ENCODE data around the gene NYAP1.
A peak's percentile ranks its signal among the peaks of the same experiment; 100 is the strongest.

The NYAP1 gene

DNA sequence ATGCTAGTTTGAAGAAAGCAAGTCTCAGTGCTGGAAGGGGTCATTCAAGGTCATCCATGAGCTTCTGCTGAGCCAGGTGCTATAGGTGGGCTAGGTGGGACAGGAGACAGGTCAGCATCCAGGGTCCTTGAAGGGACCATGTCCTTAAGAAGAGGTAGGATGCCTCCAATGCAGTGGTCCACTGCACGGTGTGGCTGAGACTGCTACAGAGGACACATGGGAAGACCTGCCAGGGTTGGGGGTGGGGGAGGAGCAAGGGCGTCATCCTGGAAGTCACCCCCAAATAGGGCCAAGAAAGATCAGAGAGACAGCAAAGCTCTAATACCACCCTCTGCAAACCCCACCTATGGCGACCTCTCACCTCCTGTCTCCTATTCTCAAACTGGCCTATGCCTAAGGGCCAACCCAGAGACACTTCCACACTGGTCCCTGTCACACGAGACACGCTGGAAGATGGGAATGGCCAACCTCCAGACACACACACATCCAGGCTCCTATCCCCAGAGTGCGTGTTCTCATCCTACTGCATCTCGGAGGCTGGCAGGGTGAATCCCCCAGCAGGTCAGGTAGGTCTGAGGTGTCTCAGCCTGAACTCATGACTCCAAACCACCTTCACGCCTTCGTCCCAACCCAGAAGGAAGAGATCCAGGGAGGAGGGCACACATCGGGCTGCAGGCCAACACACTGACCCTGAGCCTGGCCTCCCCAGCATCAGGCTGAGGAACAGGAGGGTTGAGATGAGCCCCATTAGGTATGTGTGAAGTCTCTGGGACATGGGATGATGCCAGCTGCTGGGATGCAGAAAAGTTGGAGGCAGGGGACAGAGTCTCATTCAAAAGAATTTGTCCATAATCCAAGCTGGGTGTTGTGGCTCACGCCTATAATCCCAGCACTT lies 41.8 kb upstream of the NYAP1 start:
- Histone ChIP-seq H3K18ac (ENCODE audit: low read length) (peak overlapping the region; percentile 18), H2BK5ac (ENCODE audit: low read length) (no peak overlapping the region), H3K4me3 (ENCODE audit: low read length in 2 of 2) (no peak overlapping the region), H3K27ac (replicated peaks; ENCODE audit: low read length) (no peak overlapping the region), H3K9ac (ENCODE audit: low read depth, low read length, poor library complexity) (no peak overlapping the region), H4K8ac (ENCODE audit: low read depth, low read length) (no peak overlapping the region), H2AFZ (ENCODE audit: low read length) (no peak overlapping the region), H2BK12ac (ENCODE audit: low read length) (peak overlapping the region; percentile 60), H3K79me1 (ENCODE audit: low read depth, low read length) (no peaks in the 10 kb centered on the region), H2BK15ac (ENCODE audit: low read length) (no peak overlapping the region), H2BK120ac (ENCODE audit: low read depth, low read length) (no peak overlapping the region), H3K27me3 (ENCODE audit: control insufficient read depth in 3 of 3, insufficient read depth in 3 of 3, low read depth in 1 of 3, low read length in 3 of 3) (no peaks in the 10 kb centered on the region), H3K36me3 (replicated peaks in 1 of 2; ENCODE audit: control insufficient read depth in 2 of 2, insufficient read depth in 2 of 2, low read length in 2 of 2) (no peaks in the 10 kb centered on the region), H3K4ac (ENCODE audit: low read length) (no peak overlapping the region), H3K9me3 (replicated peaks in 1 of 2; ENCODE audit: control insufficient read depth in 2 of 2, insufficient read depth in 1 of 2, low read depth in 1 of 2, low read length in 2 of 2) (no peaks in the 10 kb centered on the region), H2AK5ac (ENCODE audit: low read depth, low read length) (no peak overlapping the region), H3K4me2 (ENCODE audit: insufficient read depth, low read length, poor library complexity, severe bottlenecking) (peak overlapping the region; percentile 11), H3K23ac (ENCODE audit: low read depth, low read length, poor library complexity) (peak overlapping the region; percentile 88), H4K91ac (ENCODE audit: low read depth, low read length, poor library complexity) (no peak overlapping the region), H3K14ac (ENCODE audit: low read length) (no peak overlapping the region), H3K4me1 (ENCODE audit: control insufficient read depth in 2 of 2, insufficient read depth in 1 of 2, low read depth in 1 of 2, low read length in 2 of 2) (peaks cover 5 to 18% of the 10 kb centered on the region in 2 donors)
- DNase-seq (ENCODE audit: low spot score): no peak
- no CpG with 5 or more reads among the region's 11 CpGs for WGBS, 2 donors (ENCODE audit: extremely low coverage in 2 of 2, insufficient read length in 2 of 2, insufficient replicate concordance in 1 of 2)

DNA sequence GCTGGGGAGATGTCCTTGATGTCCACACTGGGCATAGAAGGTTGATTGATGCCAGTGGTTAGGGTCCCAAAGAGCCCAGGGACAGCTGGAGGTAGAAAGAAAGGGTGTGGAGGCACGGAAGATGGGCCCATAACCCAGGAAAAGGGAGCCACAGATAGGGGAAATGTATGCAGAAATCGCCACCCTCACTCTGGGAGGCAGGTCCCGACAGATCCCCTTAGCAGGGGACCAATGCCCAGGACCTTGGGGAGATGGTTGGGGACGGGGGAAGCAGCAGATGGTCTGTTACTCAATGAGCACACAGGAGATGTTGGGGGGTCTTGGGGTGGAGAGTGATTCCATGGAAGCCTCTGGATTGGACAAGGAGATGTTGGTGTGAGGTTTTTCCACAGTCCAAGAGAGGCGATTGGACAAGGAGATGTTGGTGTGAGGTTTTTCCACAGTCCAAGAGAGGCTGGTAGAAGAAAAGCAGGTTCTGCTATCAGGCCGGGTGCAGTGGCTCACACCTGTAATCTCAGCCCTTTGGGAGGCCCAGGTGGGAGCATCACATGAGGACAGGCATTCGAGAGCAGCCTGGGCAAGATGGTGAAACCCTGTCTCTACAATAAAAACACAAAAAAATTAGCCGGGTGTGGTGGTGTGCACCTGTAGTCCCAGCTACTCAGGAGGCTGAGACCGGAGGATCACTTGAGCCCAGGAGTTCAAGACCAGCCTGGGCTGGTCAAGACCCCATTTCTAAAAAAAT lies 40.5 kb upstream of the NYAP1 start:
- H3K4me2 ChIP-seq (ENCODE audit: insufficient read depth, low read length, poor library complexity, severe bottlenecking): no peak overlapping the region
- no peaks in the 10 kb centered on the region for H3K9me3 ChIP-seq (replicated peaks in 1 of 2; ENCODE audit: control insufficient read depth in 2 of 2, insufficient read depth in 1 of 2, low read depth in 1 of 2, low read length in 2 of 2)
- no peak overlapping the region for H2BK15ac ChIP-seq (ENCODE audit: low read length)
- peaks cover 5 to 18% of the 10 kb centered on the region in 2 donors for H3K4me1 ChIP-seq (ENCODE audit: control insufficient read depth in 2 of 2, insufficient read depth in 1 of 2, low read depth in 1 of 2, low read length in 2 of 2)
- no peaks in the 10 kb centered on the region for H3K36me3 ChIP-seq (replicated peaks in 1 of 2; ENCODE audit: control insufficient read depth in 2 of 2, insufficient read depth in 2 of 2, low read length in 2 of 2)
- H4K8ac ChIP-seq (ENCODE audit: low read depth, low read length): no peak overlapping the region
- H3K4me3 ChIP-seq (ENCODE audit: low read length in 2 of 2): peak overlapping the region in 1 of 2 donors; percentile 47
- no peak overlapping the region for H3K18ac ChIP-seq (ENCODE audit: low read length)
- no peaks in the 10 kb centered on the region for H3K79me1 ChIP-seq (ENCODE audit: low read depth, low read length)
- no peak overlapping the region for H2AK5ac ChIP-seq (ENCODE audit: low read depth, low read length)
- H2AFZ ChIP-seq (ENCODE audit: low read length): peak overlapping the region; percentile 40
- no peak overlapping the region for H2BK120ac ChIP-seq (ENCODE audit: low read depth, low read length)
- H2BK5ac ChIP-seq (ENCODE audit: low read length): no peak overlapping the region
- no peaks in the 10 kb centered on the region for H3K27me3 ChIP-seq (ENCODE audit: control insufficient read depth in 3 of 3, insufficient read depth in 3 of 3, low read depth in 1 of 3, low read length in 3 of 3)
- no peak overlapping the region for H2BK12ac ChIP-seq (ENCODE audit: low read length)
- no peak overlapping the region for H3K23ac ChIP-seq (ENCODE audit: low read depth, low read length, poor library complexity)
- H3K4ac ChIP-seq (ENCODE audit: low read length): no peak overlapping the region
- no peak overlapping the region for H3K27ac ChIP-seq (replicated peaks; ENCODE audit: low read length)
- H4K91ac ChIP-seq (ENCODE audit: low read depth, low read length, poor library complexity): no peak overlapping the region
- H3K14ac ChIP-seq (ENCODE audit: low read length): no peak overlapping the region
- no peak overlapping the region for H3K9ac ChIP-seq (ENCODE audit: low read depth, low read length, poor library complexity)
- no CpG with 5 or more reads among the region's 9 CpGs for WGBS, 2 donors (ENCODE audit: extremely low coverage in 2 of 2, insufficient read length in 2 of 2, insufficient replicate concordance in 1 of 2)
- no peak for DNase-seq (ENCODE audit: low spot score)

DNA sequence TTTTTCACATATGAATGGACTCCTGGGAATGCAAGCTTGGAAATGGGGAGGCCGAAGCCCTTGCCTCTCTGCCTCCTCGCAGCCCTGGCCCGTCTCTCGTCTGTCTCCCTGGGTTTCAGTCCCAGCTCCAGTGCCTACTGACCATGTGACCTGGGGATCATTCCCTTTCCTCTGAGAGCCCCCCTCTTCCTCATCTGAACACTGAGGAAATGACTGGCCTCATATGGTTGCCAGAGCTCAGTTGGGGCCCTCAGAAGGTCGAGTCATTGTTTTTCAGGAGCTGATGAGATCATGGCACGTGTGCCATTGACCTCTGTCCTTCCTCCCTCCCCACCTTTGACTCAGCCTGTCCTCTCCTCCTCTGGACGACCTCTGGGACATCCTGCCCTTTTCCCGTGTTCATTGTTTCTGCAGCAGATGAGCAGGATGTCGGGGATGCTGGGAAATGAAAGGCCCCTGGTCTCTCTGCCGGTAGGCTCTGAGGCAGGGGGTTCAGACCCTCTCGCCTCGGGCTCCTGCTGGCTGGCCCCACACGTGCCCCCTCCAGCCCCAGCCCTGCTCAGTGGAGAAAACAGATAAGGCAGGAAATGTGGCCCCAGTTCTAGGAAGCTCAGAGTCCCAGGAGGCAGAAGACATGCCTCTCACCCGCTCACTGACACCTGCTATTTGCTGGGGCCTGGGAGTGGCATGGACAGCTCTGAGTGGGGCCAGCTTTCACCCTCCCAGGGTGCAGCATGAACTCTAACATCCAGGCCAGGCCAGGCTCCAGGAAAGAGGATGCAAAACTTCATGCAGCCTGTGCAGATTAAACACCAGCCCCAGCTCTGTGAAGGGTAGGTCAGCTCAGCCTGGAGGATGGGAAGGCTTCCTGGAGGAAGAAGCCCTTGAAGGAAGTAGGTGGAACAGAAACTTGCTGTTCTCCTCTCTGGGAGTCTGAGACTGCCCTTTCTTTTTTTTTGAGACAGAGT lies 39.1 kb upstream of the NYAP1 start:
- peak overlapping the region; percentile 12 for H4K91ac ChIP-seq (ENCODE audit: low read depth, low read length, poor library complexity)
- H2BK15ac ChIP-seq (ENCODE audit: low read length): peak overlapping the region; percentile 1
- H3K9ac ChIP-seq (ENCODE audit: low read depth, low read length, poor library complexity): no peak overlapping the region
- H3K36me3 ChIP-seq (replicated peaks in 1 of 2; ENCODE audit: control insufficient read depth in 2 of 2, insufficient read depth in 2 of 2, low read length in 2 of 2): no peaks in the 10 kb centered on the region
- no peaks in the 10 kb centered on the region for H3K27me3 ChIP-seq (ENCODE audit: control insufficient read depth in 3 of 3, insufficient read depth in 3 of 3, low read depth in 1 of 3, low read length in 3 of 3)
- no peak overlapping the region for H3K4me2 ChIP-seq (ENCODE audit: insufficient read depth, low read length, poor library complexity, severe bottlenecking)
- no peak overlapping the region for H3K14ac ChIP-seq (ENCODE audit: low read length)
- no CpG with 5 or more reads among the region's 14 CpGs for WGBS, 2 donors (ENCODE audit: extremely low coverage in 2 of 2, insufficient read length in 2 of 2, insufficient replicate concordance in 1 of 2)
- no peak for DNase-seq (ENCODE audit: low spot score)
- H2BK12ac ChIP-seq (ENCODE audit: low read length): peak overlapping the region; percentile 78
- no peaks in the 10 kb centered on the region for H3K79me1 ChIP-seq (ENCODE audit: low read depth, low read length)
- no peak overlapping the region for H3K27ac ChIP-seq (replicated peaks; ENCODE audit: low read length)
- H3K9me3 ChIP-seq (replicated peaks in 1 of 2; ENCODE audit: control insufficient read depth in 2 of 2, insufficient read depth in 1 of 2, low read depth in 1 of 2, low read length in 2 of 2): no peaks in the 10 kb centered on the region
- H2AFZ ChIP-seq (ENCODE audit: low read length): peak overlapping the region; percentile 92
- H2BK120ac ChIP-seq (ENCODE audit: low read depth, low read length): no peak overlapping the region
- H3K23ac ChIP-seq (ENCODE audit: low read depth, low read length, poor library complexity): peak overlapping the region; percentile 52
- peak overlapping the region; percentile 87 for H3K18ac ChIP-seq (ENCODE audit: low read length)
- H3K4me1 ChIP-seq (ENCODE audit: control insufficient read depth in 2 of 2, insufficient read depth in 1 of 2, low read depth in 1 of 2, low read length in 2 of 2): peaks cover 5 to 18% of the 10 kb centered on the region in 2 donors
- H3K4ac ChIP-seq (ENCODE audit: low read length): no peak overlapping the region
- peak overlapping the region; percentile 32 for H2AK5ac ChIP-seq (ENCODE audit: low read depth, low read length)
- no peak overlapping the region for H2BK5ac ChIP-seq (ENCODE audit: low read length)
- H3K4me3 ChIP-seq (ENCODE audit: low read length in 2 of 2): peak overlapping the region in 1 of 2 donors; percentile 4
- H4K8ac ChIP-seq (ENCODE audit: low read depth, low read length): no peak overlapping the region
